ENCODE measurements around the gene MAFF. TPM values are rescaled to one million over a fixed set of nuclear protein-coding genes. Genes with fewer than 3 reads are reported as not detected.

Gene MAFF
- total RNA-seq, 3 donors from 2014 or later (not counting 1 experiment from before 2014, with no cell fraction given): 168 to 215 (median 187) TPM

DNA sequence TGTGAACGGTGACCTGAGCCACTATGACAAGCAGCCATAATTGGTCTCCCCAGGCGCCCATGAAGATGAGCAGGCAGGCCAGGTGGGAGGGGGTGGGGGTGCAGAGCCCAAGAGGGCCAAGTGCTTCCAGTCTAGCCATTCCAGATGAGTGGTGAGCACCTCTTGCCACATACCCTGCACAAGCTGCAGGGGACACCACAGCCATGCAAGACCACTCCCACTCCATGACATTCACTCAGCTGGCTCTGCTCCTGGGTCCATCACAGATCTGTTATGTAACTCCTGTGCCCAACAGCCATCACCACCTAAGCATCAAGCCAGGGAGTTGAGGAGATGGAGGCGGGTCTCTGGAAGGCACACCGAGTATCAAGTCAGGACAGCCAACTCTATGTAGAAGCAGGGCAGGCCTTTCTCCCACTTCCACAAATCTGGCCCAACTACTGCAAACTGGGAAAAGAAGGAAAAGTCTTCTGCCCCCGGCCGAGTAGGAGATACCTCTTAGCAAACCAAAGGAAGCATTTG, 62.6 kb downstream of the MAFF start:
- no peaks in the 10 kb centered on the region for H3K27me3 Mint-ChIP-seq (ENCODE audit: low read depth in 2 of 2)
- Histone ChIP-seq H3K9me3 (ENCODE audit: control insufficient read depth, insufficient read depth, low read length) (no peaks in the 10 kb centered on the region), H3K36me3 (ENCODE audit: control insufficient read depth, insufficient read depth, low read length) (no peaks in the 10 kb centered on the region), H3K27ac (ENCODE audit: low read length) (no peak overlapping the region), H3K4me3 (ENCODE audit: low read length) (no peak overlapping the region), H3K4me1 (ENCODE audit: control insufficient read depth, insufficient read depth, low read length) (peaks cover 76% of the 10 kb centered on the region), H3K27me3 (ENCODE audit: control insufficient read depth, insufficient read depth, low read length) (no peaks in the 10 kb centered on the region)
- H3K27ac Mint-ChIP-seq: peak overlapping the region; percentile 82 to 92
- DNase-seq: no peak
- H3K4me1 Mint-ChIP-seq: peaks cover 64 to 77% of the 10 kb centered on the region in 2 donors
- no peak overlapping the region for H3K4me3 Mint-ChIP-seq
- 91% methylated on average over 4 of the region's 6 CpGs for WGBS (ENCODE audit: insufficient coverage)
- TF ChIP-seq, protein P1, sequence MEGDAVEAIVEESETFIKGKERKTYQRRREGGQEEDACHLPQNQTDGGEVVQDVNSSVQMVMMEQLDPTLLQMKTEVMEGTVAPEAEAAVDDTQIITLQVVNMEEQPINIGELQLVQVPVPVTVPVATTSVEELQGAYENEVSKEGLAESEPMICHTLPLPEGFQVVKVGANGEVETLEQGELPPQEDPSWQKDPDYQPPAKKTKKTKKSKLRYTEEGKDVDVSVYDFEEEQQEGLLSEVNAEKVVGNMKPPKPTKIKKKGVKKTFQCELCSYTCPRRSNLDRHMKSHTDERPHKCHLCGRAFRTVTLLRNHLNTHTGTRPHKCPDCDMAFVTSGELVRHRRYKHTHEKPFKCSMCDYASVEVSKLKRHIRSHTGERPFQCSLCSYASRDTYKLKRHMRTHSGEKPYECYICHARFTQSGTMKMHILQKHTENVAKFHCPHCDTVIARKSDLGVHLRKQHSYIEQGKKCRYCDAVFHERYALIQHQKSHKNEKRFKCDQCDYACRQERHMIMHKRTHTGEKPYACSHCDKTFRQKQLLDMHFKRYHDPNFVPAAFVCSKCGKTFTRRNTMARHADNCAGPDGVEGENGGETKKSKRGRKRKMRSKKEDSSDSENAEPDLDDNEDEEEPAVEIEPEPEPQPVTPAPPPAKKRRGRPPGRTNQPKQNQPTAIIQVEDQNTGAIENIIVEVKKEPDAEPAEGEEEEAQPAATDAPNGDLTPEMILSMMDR (IDR thresholded peaks at IDR 0.05): no peak
- H3K9me3 Mint-ChIP-seq: no peaks in the 10 kb centered on the region
- no peak for ATAC-seq
- intact Hi-C loops (cut with micrococcal nuclease): loop anchor here (10.0 kb wide), 1 partner anchor 90 kb away; no protein-coding TSS in a partner anchor
- no peaks in the 10 kb centered on the region for H3K36me3 Mint-ChIP-seq

Other genes starting within 250 kb of the MAFF start
- gene C22orf23, start 248.4 kb upstream of the MAFF start, total RNA-seq: not detected
- gene POLR2F, start 248.3 kb upstream of the MAFF start, total RNA-seq: 10 to 100 TPM; 38.7 to 40.6 (median 38.8) TPM
- not detected for gene SOX10, start 217.4 kb upstream of the MAFF start, total RNA-seq
- 10 to 100 TPM; 28.4 to 30.9 (median 29.9) TPM for gene PICK1, start 144.6 kb upstream of the MAFF start, total RNA-seq
- 1 to 10 TPM in 1 of 3 donors, not detected in 2; 1.0 TPM for gene SLC16A8, start 117.8 kb upstream of the MAFF start, total RNA-seq
- 1 to 10 TPM in 2 of 3 donors, under 1 TPM in 1; 0.99 to 1.9 (median 1.2) TPM for gene BAIAP2L2, start 91.3 kb upstream of the MAFF start, total RNA-seq
- 100 to 1,000 TPM; 137 to 167 (median 145) TPM for gene PLA2G6, start 20.2 kb upstream of the MAFF start, total RNA-seq
- 10 to 100 TPM; 58.1 to 72.5 (median 68.6) TPM for gene TMEM184B, start 71.0 kb downstream of the MAFF start, total RNA-seq
- 100 to 1,000 TPM; 126 to 178 (median 149) TPM for gene CSNK1E, start 115.4 kb downstream of the MAFF start, total RNA-seq

Measured in natural killer cell (primary cell).